Transverse colon (tissue), 4 donors: ENCODE data around the gene PRRX2.

Experiments
- CTCF ChIP-seq, 5 experiments: fragments of 200-600 bp in 3 of 5; fragments of 450-650 bp in 2 of 5; sonication (generic) in 3 of 5; IDR thresholded peaks; 1 replicate in 2 of 5; 2 replicates in 3 of 5; pipeline ENCODE4 v1.5.1; 2016 to 2017; ENCODE audit warnings: antibody characterized with exemption in 5 of 5, inconsistent platforms in 3 of 5, mild to moderate bottlenecking in 2 of 5, moderate library complexity in 1 of 5
- EP300 ChIP-seq: sonication (generic); formaldehyde crosslinking; IDR thresholded peaks from one replicate; pipeline ENCODE4 v1.6.1; 2017; ENCODE audit warnings: antibody characterized with exemption, low read depth
- POLR2AphosphoS5 ChIP-seq, 3 donors: sonication (generic); formaldehyde crosslinking; IDR thresholded peaks; one replicate each; pipeline ENCODE4 v1.6.1; 2016; ENCODE audit warnings: antibody characterized with exemption in 3 of 3

- no peak for TF ChIP-seq CTCF (IDR thresholded peaks at IDR 0.05)
- TF ChIP-seq EP300, result no peak
- TF ChIP-seq POLR2AphosphoS5 (IDR thresholded peaks at IDR 0.05), result no peak
Observed at GRCh38 chr9:129686736-129687135, 21.3 kb downstream of the PRRX2 start.
